HL-60 (cell line): ENCODE measurements around the gene ANXA8L1.
"Not testable (repeated sequence)": the region's sequence is repeated elsewhere in the genome, so short reads cannot be mapped to it uniquely, and the experiment has no call there.

Source experiments
- DNase-seq, 2 experiments: peaks; one replicate each; pipeline ENCODE4 v3.0.0-alpha.2; 2010 to 2020; ENCODE audit warnings: low read depth in 1 of 2, low spot score in 1 of 2
- H3K27ac ChIP-seq: fragments of 250-450 bp; sonication (Bioruptor Pico); replicated peaks from 2 replicates; pipeline ENCODE4 v1.5.1; 2020; ENCODE audit warnings: mild to moderate bottlenecking, moderate library complexity
- H3K27me3 ChIP-seq: fragments of 250-450 bp; sonication (Bioruptor Pico); 2 replicates; pipeline ENCODE4 v1.5.1; 2021; ENCODE audit warnings: mild to moderate bottlenecking, moderate library complexity; ENCODE audit not compliant: insufficient read depth, poor library complexity, severe bottlenecking
- H3K4me3 ChIP-seq: replicated peaks from 2 replicates; pipeline ENCODE4 v1.5.1; 2011; ENCODE audit warnings: mild to moderate bottlenecking, control low read depth, low read length; ENCODE audit not compliant: insufficient read depth

ANXA8L1 gene

GRCh38 chr10:46378108-46378507, 2.5 kb downstream of the ANXA8L1 start:
- DNase-seq, H3K4me3 ChIP-seq, H3K27ac ChIP-seq, H3K27me3 ChIP-seq: not testable (repeated sequence)

GRCh38 chr10:46379233-46379848, 3.8 kb downstream of the ANXA8L1 start:
- H3K27me3 ChIP-seq, H3K27ac ChIP-seq, DNase-seq, H3K4me3 ChIP-seq: not testable (repeated sequence)

- not testable (repeated sequence) for H3K4me3 ChIP-seq, H3K27me3 ChIP-seq, H3K27ac ChIP-seq, DNase-seq
Observed at GRCh38 chr10:46385858-46386257, 10.3 kb downstream of the ANXA8L1 start.

- H3K27me3 ChIP-seq, DNase-seq, H3K27ac ChIP-seq, H3K4me3 ChIP-seq: not testable (repeated sequence)
Observed at GRCh38 chr10:46386694-46387093, 11.1 kb downstream of the ANXA8L1 start.

- not testable (repeated sequence) for DNase-seq, H3K27ac ChIP-seq, H3K27me3 ChIP-seq, H3K4me3 ChIP-seq
Observed at GRCh38 chr10:46387309-46387902, 11.8 kb downstream of the ANXA8L1 start.

- DNase-seq, H3K4me3 ChIP-seq, H3K27ac ChIP-seq, H3K27me3 ChIP-seq: not testable (repeated sequence)
Observed at GRCh38 chr10:46391422-46391821, 15.8 kb downstream of the ANXA8L1 start.

GRCh38 chr10:46396441-46397279, 21.1 kb downstream of the ANXA8L1 start:
- DNase-seq, H3K27me3 ChIP-seq, H3K4me3 ChIP-seq, H3K27ac ChIP-seq: not testable (repeated sequence)

GRCh38 chr10:46397767-46398166, 22.2 kb downstream of the ANXA8L1 start:
- DNase-seq, H3K4me3 ChIP-seq, H3K27me3 ChIP-seq, H3K27ac ChIP-seq: not testable (repeated sequence)

- not testable (repeated sequence) for H3K27me3 ChIP-seq, H3K4me3 ChIP-seq, DNase-seq
Observed at GRCh38 chr10:46398212-46398886, 22.8 kb downstream of the ANXA8L1 start.

GRCh38 chr10:46409556-46409955, 34.0 kb downstream of the ANXA8L1 start:
- not testable (repeated sequence) for H3K4me3 ChIP-seq, DNase-seq, H3K27ac ChIP-seq, H3K27me3 ChIP-seq

More at GRCh38 chr10:46398212-46398886, 22.8 kb downstream of the ANXA8L1 start:
- not testable (repeated sequence) for H3K27ac ChIP-seq

GRCh38 chr10:46411123-46411522, 35.5 kb downstream of the ANXA8L1 start:
- H3K27me3 ChIP-seq, H3K27ac ChIP-seq: not testable (repeated sequence)

GRCh38 chr10:46412665-46413064, 37.1 kb downstream of the ANXA8L1 start:
- not testable (repeated sequence) for H3K27ac ChIP-seq, H3K4me3 ChIP-seq, H3K27me3 ChIP-seq, DNase-seq

More at GRCh38 chr10:46411123-46411522, 35.5 kb downstream of the ANXA8L1 start:
- not testable (repeated sequence) for H3K4me3 ChIP-seq, DNase-seq

GRCh38 chr10:46415291-46415690, 39.7 kb downstream of the ANXA8L1 start:
- peak in 1 of 2 experiments; percentile 10 for DNase-seq
- H3K27ac ChIP-seq, H3K4me3 ChIP-seq, H3K27me3 ChIP-seq: not testable (repeated sequence)

GRCh38 chr10:46418283-46418682, 42.7 kb downstream of the ANXA8L1 start:
- not testable (repeated sequence) for H3K27ac ChIP-seq, H3K4me3 ChIP-seq, DNase-seq, H3K27me3 ChIP-seq
